ENCODE data around the gene THSD7A. TPM values are rescaled to one million over a fixed set of nuclear protein-coding genes. Genes with fewer than 3 reads are reported as not detected.

The THSD7A gene
- 5.9 and 8.3 TPM in 2 replicates for total RNA-seq (2022)
- Bru-seq, nascent RNA: percentile 48 among the genes with signal in this experiment
- percentile 41 among the genes with signal in this experiment for BruChase-seq, experiment 1, labeled RNA remaining after a 6-hour chase
- percentile 40 among the genes with signal in this experiment for BruChase-seq, experiment 2, labeled RNA remaining after a 2-hour chase
- long read RNA-seq, partial matches to known transcripts: 1 of 2 reads
- long read RNA-seq, other reads (novel, unspliced or antisense): 1 of 2 reads

- no peaks in the 10 kb centered on the region for H3K27me3 Mint-ChIP-seq (ENCODE audit: unreplicated experiment)
- intact Hi-C loops (cut with micrococcal nuclease; ENCODE audit: unreplicated experiment): loop anchor here (1.0 to 10.0 kb wide), 4 partner anchors 125 to 457 kb away; partner anchors contain the start of gene TMEM106B
- H3K4me1 Mint-ChIP-seq (ENCODE audit: low read depth, unreplicated experiment): peaks cover 17% of the 10 kb centered on the region
- H3K4me3 Mint-ChIP-seq (ENCODE audit: low read depth, unreplicated experiment): peak within 1 kb of the TSS; percentile 88
- H3K27ac Mint-ChIP-seq (ENCODE audit: unreplicated experiment): peak within 1 kb of the TSS; percentile 67
- TF ChIP-seq CTCF (IDR thresholded peaks at IDR 0.05; ENCODE audit: unreplicated experiment): peak; percentile 50
- DNase-seq: peak; percentile 81
- peaks cover 20% of the 10 kb centered on the region for H3K36me3 Mint-ChIP-seq (ENCODE audit: insufficient read depth, unreplicated experiment)
- CTCF ChIA-PET: interaction anchor here (1.2 to 1.4 kb wide), 5 partner anchors 235 to 602 kb away, joined by 3 to 5 read pairs (median 3); partner anchors contain the start of gene TMEM106B
- H3K9me3 Mint-ChIP-seq (ENCODE audit: low read depth, unreplicated experiment): peaks cover 1% of the 10 kb centered on the region
- no TSS peak for BruUV-seq (replicated peaks)
Observed at GRCh38 chr7:11831736-11832495, at the start of gene THSD7A. Gene THSD7A (minus strand): TSS chr7:11832198. CDS start chr7:11831946, 252 bp downstream.

- no peak for DNase-seq
- Mint-ChIP-seq H3K9me3 (ENCODE audit: low read depth, unreplicated experiment) (peaks cover 5% of the 10 kb centered on the region), H3K36me3 (ENCODE audit: insufficient read depth, unreplicated experiment) (no peaks in the 10 kb centered on the region), H3K27me3 (ENCODE audit: unreplicated experiment) (no peaks in the 10 kb centered on the region), H3K4me1 (ENCODE audit: low read depth, unreplicated experiment) (peaks cover 7% of the 10 kb centered on the region), H3K27ac (ENCODE audit: unreplicated experiment) (no peak overlapping the region), H3K4me3 (ENCODE audit: low read depth, unreplicated experiment) (no peak overlapping the region)
- TF ChIP-seq CTCF (IDR thresholded peaks at IDR 0.05; ENCODE audit: unreplicated experiment): no peak
- intact Hi-C loops (cut with micrococcal nuclease; ENCODE audit: unreplicated experiment): no loop called here
- CTCF ChIA-PET: no interaction called here
- BruUV-seq (replicated peaks): no TSS peak
Observed at GRCh38 chr7:11881680-11882079, 49.7 kb upstream of the THSD7A start.

DNA sequence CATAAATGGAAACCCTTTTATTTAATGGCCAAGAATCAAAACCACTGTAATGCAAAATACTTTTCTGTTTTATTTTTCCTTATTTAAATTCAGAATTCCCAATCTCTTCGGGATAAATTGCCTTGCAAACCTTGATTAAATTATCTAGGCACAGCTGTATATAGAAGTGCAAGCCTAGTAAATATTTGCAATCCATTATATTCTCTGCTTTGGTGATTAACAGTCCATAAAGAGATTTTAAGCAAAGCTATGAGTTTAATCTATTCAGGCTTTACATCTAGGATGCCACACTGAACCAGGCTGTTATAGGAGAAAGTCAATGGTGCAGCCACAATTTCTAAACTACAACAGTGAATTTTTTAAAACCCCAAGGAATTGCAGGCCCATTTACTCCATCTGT is 43.6 kb upstream of the THSD7A start:
- Mint-ChIP-seq H3K4me1 (ENCODE audit: low read depth, unreplicated experiment) (peaks cover 2% of the 10 kb centered on the region), H3K36me3 (ENCODE audit: insufficient read depth, unreplicated experiment) (no peaks in the 10 kb centered on the region), H3K4me3 (ENCODE audit: low read depth, unreplicated experiment) (no peak overlapping the region), H3K27me3 (ENCODE audit: unreplicated experiment) (no peaks in the 10 kb centered on the region), H3K9me3 (ENCODE audit: low read depth, unreplicated experiment) (no peaks in the 10 kb centered on the region), H3K27ac (ENCODE audit: unreplicated experiment) (no peak overlapping the region)
- no peak for TF ChIP-seq CTCF (IDR thresholded peaks at IDR 0.05; ENCODE audit: unreplicated experiment)
- CTCF ChIA-PET: interaction anchor here (1.0 kb wide), 1 partner anchor 10 kb away, joined by 3 read pairs; no protein-coding TSS in a partner anchor
- no peak for DNase-seq
- intact Hi-C loops (cut with micrococcal nuclease; ENCODE audit: unreplicated experiment): no loop called here
- BruUV-seq (replicated peaks): no TSS peak

DNA sequence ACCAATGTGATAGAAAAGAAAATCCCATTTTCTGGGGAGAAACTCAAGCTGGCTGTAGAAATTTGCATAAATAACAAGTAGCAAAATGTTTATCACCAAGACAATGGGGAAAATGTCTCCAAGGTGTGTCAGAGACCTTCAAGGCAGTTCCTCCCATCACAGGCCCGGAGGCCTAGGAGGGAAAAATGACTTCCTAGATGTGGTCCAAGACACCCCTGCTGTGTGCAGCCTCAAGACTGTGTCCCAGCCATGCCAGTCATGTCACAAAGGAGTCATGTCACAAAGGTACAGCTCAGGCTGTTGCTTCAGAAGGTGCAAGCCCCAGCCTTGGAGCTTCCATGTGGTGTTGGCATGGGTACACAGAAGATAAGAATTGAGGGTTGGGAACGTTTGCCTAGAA is 33.7 kb upstream of the THSD7A start:
- TF ChIP-seq CTCF (IDR thresholded peaks at IDR 0.05; ENCODE audit: unreplicated experiment): no peak

More for the DNA sequence above, 33.7 kb upstream of the THSD7A start:
- DNase-seq: no peak
- CTCF ChIA-PET: no interaction called here
- H3K4me1 Mint-ChIP-seq (ENCODE audit: low read depth, unreplicated experiment): peaks cover 7% of the 10 kb centered on the region
- intact Hi-C loops (cut with micrococcal nuclease; ENCODE audit: unreplicated experiment): no loop called here
- no peaks in the 10 kb centered on the region for H3K36me3 Mint-ChIP-seq (ENCODE audit: insufficient read depth, unreplicated experiment)
- no TSS peak for BruUV-seq (replicated peaks)
- H3K4me3 Mint-ChIP-seq (ENCODE audit: low read depth, unreplicated experiment): no peak overlapping the region
- no peaks in the 10 kb centered on the region for H3K27me3 Mint-ChIP-seq (ENCODE audit: unreplicated experiment)
- H3K9me3 Mint-ChIP-seq (ENCODE audit: low read depth, unreplicated experiment): peaks cover 21% of the 10 kb centered on the region
- no peak overlapping the region for H3K27ac Mint-ChIP-seq (ENCODE audit: unreplicated experiment)

All from Calu3 (cell line).